GM12878 (cell line): ENCODE data around the gene GRAMD1A. TPM values are rescaled to one million over a fixed set of nuclear protein-coding genes. Genes with fewer than 3 reads are reported as not detected.

Experiments used
- ATAC-seq: fragments of 200-7000 bp; cut with Tn5 transposase; 3 replicates; pipeline ENCODE4 v1.9.1; 2020; ENCODE audit warnings: mild to moderate bottlenecking, moderate library complexity
- BruUV-seq: library from RNA; stranded (reverse); fragments of 400-500 nt; replicated peaks from 2 replicates; lab custom pipeline; 2021; lab: Mats Ljungman, UMichigan
- CTCF ChIA-PET: fragments of 300-600 bp; sonication (Branson Sonifier 250); formaldehyde crosslinking; extraction: SDS; loops from one replicate; lab custom pipeline; 2021; ENCODE audit warnings: inconsistent platforms; lab: Yijun Ruan, JAX
- POLR2A ChIA-PET: fragments of 350-600 bp; formaldehyde crosslinking; extraction: SDS; loops from one replicate; lab custom pipeline; 2021; ENCODE audit warnings: inconsistent platforms; lab: Charles Lee
- RAD21 ChIA-PET: fragments of 300-600 bp; sonication (Branson Sonifier 250); formaldehyde crosslinking; loops from one replicate; lab custom pipeline; 2023; ENCODE audit warnings: antibody characterized with exemption; ENCODE audit not compliant: unreplicated experiment; lab: Charles Lee
- SMC1A ChIA-PET: fragments of 300-600 bp; sonication (Branson Sonifier 250); formaldehyde crosslinking; loops from one replicate; lab custom pipeline; 2023; ENCODE audit not compliant: unreplicated experiment, uncharacterized antibody; lab: Charles Lee
- DNase-seq: peaks from one replicate; pipeline ENCODE4 v3.0.0-alpha.2; 2011; ENCODE audit warnings: low read depth, low spot score
- FAIRE-seq: peaks from 3 replicates; lab custom pipeline; 2011; peaks lifted over from hg19 to GRCh38; lab: Jason Lieb, UNC
- H2AFZ ChIP-seq: 2 replicates; pipeline ENCODE4 v1.6.0; 2011; ENCODE audit warnings: low read depth, low read length, control low read depth; ENCODE audit not compliant: control insufficient read depth
- H3K27ac ChIP-seq: 2 replicates; pipeline ENCODE4 v1.5.1; 2011; ENCODE audit warnings: control low read depth; ENCODE audit not compliant: control insufficient read depth, insufficient read depth
- H3K27me3 ChIP-seq, 2 experiments: replicated peaks in 1 of 2; 2 replicates each; pipeline versions ENCODE4 v1.6.0 to v1.6.1; 2011; ENCODE audit warnings: low read length in 1 of 2; ENCODE audit not compliant: control insufficient read depth in 2 of 2, insufficient read depth in 2 of 2
- H3K36me3 ChIP-seq, 2 experiments: 2 replicates each; pipeline ENCODE4 v1.5.1; 2011; ENCODE audit warnings: low read length in 1 of 2; ENCODE audit not compliant: control insufficient read depth in 2 of 2, insufficient read depth in 2 of 2
- H3K4me1 ChIP-seq: 2 replicates; pipeline ENCODE4 v1.6.1; 2011; ENCODE audit warnings: mild to moderate bottlenecking, low read length, moderate library complexity, mixed read lengths; ENCODE audit not compliant: control insufficient read depth, insufficient read depth
- H3K4me2 ChIP-seq: 2 replicates; pipeline ENCODE4 v1.6.0; 2011; ENCODE audit warnings: control low read depth; ENCODE audit not compliant: control insufficient read depth, insufficient read depth
- H3K4me3 ChIP-seq: fragments of 200-600 bp; sonication (generic); 2 replicates; pipeline ENCODE4 v1.5.1; 2016
- H3K79me2 ChIP-seq: 2 replicates; pipeline ENCODE4 v1.6.0; 2011; ENCODE audit warnings: low read length; ENCODE audit not compliant: control insufficient read depth, insufficient read depth
- H3K9ac ChIP-seq: 2 replicates; pipeline ENCODE4 v1.8.0; 2011; ENCODE audit warnings: low read length, control low read depth, mixed read lengths; ENCODE audit not compliant: control insufficient read depth, insufficient read depth
- H3K9me3 ChIP-seq: replicated peaks from 3 replicates; pipeline ENCODE4 v1.5.1; 2011; ENCODE audit warnings: mild to moderate bottlenecking, low read length; ENCODE audit not compliant: control insufficient read depth, insufficient read depth
- H4K20me1 ChIP-seq: 2 replicates; pipeline ENCODE4 v1.6.0; 2011; ENCODE audit not compliant: control insufficient read depth, insufficient read depth
- BCLAF1 ChIP-seq: fragments of 450-650 bp; IDR thresholded peaks from 2 replicates; pipeline ENCODE4 v1.6.1; 2017; ENCODE audit warnings: antibody characterized with exemption, mild to moderate bottlenecking, moderate library complexity
- CBX3 ChIP-seq: fragments of 200-600 bp; sonication (generic); IDR thresholded peaks from 2 replicates; pipeline ENCODE4 v1.6.1; 2016; ENCODE audit warnings: low read depth, borderline replicate concordance
- CREB1 ChIP-seq: IDR thresholded peaks from 2 replicates; pipeline ENCODE4 v1.6.1; 2012; ENCODE audit warnings: low read depth, mild to moderate bottlenecking, inconsistent platforms
- CREM ChIP-seq: IDR thresholded peaks from 2 replicates; pipeline ENCODE4 v1.6.1; 2014; ENCODE audit warnings: antibody characterized with exemption, low read depth
- E2F4 ChIP-seq: IDR thresholded peaks from 2 replicates; pipeline ENCODE4 v1.6.1; 2012; ENCODE audit warnings: low read depth, low read length, improper control_type of control experiment
- HCFC1 ChIP-seq: fragments of 150-350 bp; IDR thresholded peaks from 2 replicates; pipeline ENCODE4 v1.6.1; 2014; ENCODE audit warnings: low read length
- HSF1 ChIP-seq: fragments of 150-350 bp; IDR thresholded peaks from 2 replicates; pipeline ENCODE4 v1.6.1; 2014; ENCODE audit warnings: mild to moderate bottlenecking, low read depth, low read length
- JUNB ChIP-seq: IDR thresholded peaks from 2 replicates; pipeline ENCODE4 v1.6.1; 2016; ENCODE audit warnings: antibody characterized with exemption, mild to moderate bottlenecking
- KAT2A ChIP-seq: conservative IDR thresholded peaks from 2 replicates; pipeline ENCODE4 v1.6.1; 2011; ENCODE audit warnings: low read depth, low read length; ENCODE audit not compliant: control insufficient read depth
- KLF5 ChIP-seq: fragments of 450-650 bp; IDR thresholded peaks from 2 replicates; pipeline ENCODE4 v1.6.1; 2014; ENCODE audit warnings: mild to moderate bottlenecking; ENCODE audit not compliant: partially characterized antibody
- SP1 ChIP-seq: IDR thresholded peaks from one replicate; pipeline ENCODE4 v1.6.1; 2011; ENCODE audit warnings: low read depth, low read length
- YBX1 ChIP-seq: fragments of 450-650 bp; IDR thresholded peaks from 2 replicates; pipeline ENCODE4 v1.6.1; 2016; ENCODE audit warnings: antibody characterized with exemption
- ZBTB11 ChIP-seq: fragments of 450-650 bp; formaldehyde crosslinking; IDR thresholded peaks from 2 replicates; pipeline ENCODE4 v1.5.0; 2022; ENCODE audit warnings: mild to moderate bottlenecking, missing genetic modification characterization
- ZNF274 ChIP-seq: IDR thresholded peaks from one replicate; pipeline ENCODE4 v1.8.0; 2011; ENCODE audit not compliant: insufficient read length, insufficient read depth
- WGBS: methylation state at CpG from one replicate; pipeline ENCODE4 v1.1.6; 2016; ENCODE audit warnings: low lambda C conversion rate; ENCODE audit not compliant: insufficient replicate concordance, insufficient coverage; ENCODE audit errors: missing lambda C conversion rate; 5-methylcytosine and 5-hydroxymethylcytosine counted together
- in situ Hi-C: fragments of 300-500 bp; cut with MboI; formaldehyde crosslinking; loops from 9 replicates; pipeline ENCODE4 v1.14.3; 2018; ENCODE audit warnings: mixed read lengths
- intact Hi-C: fragments of 100-400 bp; cut with micrococcal nuclease; formaldehyde crosslinking; loops from one replicate; pipeline ENCODE4 v1.14.2; 2022; ENCODE audit not compliant: unreplicated experiment
- polyA plus RNA-seq, 11 experiments: library from polyadenylated mRNA; depleted of rRNA in 4 of 11; unstranded in 6 of 11; stranded (reverse) in 5 of 11; fragments of >200 nt; fragmentation: Nextera tagmentation in 4 of 11; fragmentation: Illumina TruSeq in 1 of 11; extraction: Ambion mirVana in 4 of 11; extraction: Trizol in 1 of 11; gene quantifications; 1 replicate in 1 of 11; 2 replicates in 10 of 11; pipeline versions ENCODE4 v1.2.1 to v1.2.3, GENCODE V29; 2011 to 2016; ENCODE audit warnings: inconsistent platforms in 2 of 11, missing spikeins in 2 of 11, low read depth in 1 of 11
- total RNA-seq, 4 experiments: library from RNA; depleted of rRNA in 3 of 4; stranded (reverse); fragments of >200 nt in 3 of 4; fragmentation: Illumina TruSeq in 1 of 4; extraction: Trizol in 1 of 4; gene quantifications; 2 replicates each; pipeline versions ENCODE4 v1.2.1 to v1.2.3, GENCODE V29; 2013 to 2021

Gene GRAMD1A
- total and polyA plus RNA-seq, 10 of the 15 experiments (the other 5 are each of a cell fraction or from before 2014, with no cell fraction given), result 0.79 to 73.6 (median 35.3) TPM

GRCh38 chr19:35031072-35031881, 31.2 kb downstream of the GRAMD1A start (continued):
- TF ChIP-seq BCLAF1 (no peak), ZNF274 (no peak)
- TF ChIP-seq, all 136 proteins: peak for 0

GRCh38 chr19:35032356-35032865, 32.3 kb downstream of the GRAMD1A start:
- Histone ChIP-seq H4K20me1 (no peaks in the 10 kb centered on the region), H3K79me2 (no peaks in the 10 kb centered on the region), H3K27me3 (peaks cover 2 to 5% of the 10 kb centered on the region in 2 experiments; a peak in 2 of 4 replicates), H2AFZ (no peak overlapping the region), H3K27ac (no peak overlapping the region), H3K4me2 (no peak overlapping the region), H3K4me1 (no peaks in the 10 kb centered on the region), H3K9ac (no peak overlapping the region), H3K36me3 (peaks cover 0 to under 1% of the 10 kb centered on the region in 2 experiments; a peak in 1 of 4 replicates), H3K4me3 (no peak overlapping the region), H3K9me3 (no peaks in the 10 kb centered on the region)
- ChIA-PET POLR2A (no interaction called here), SMC1A (no interaction called here), RAD21 (no interaction called here), CTCF (no interaction called here)
- FAIRE-seq (no peak), DNase-seq (no peak), ATAC-seq (no peak)
- BruUV-seq, result no TSS peak
- in situ Hi-C loops (no loop called here), intact Hi-C loops (no loop called here)
- WGBS, result 63% methylated on average over 17 of the region's 17 CpGs
- TF ChIP-seq KAT2A, result no peak
- TF ChIP-seq CREM, result no peak
- no peak for TF ChIP-seq HCFC1
- TF ChIP-seq YBX1, result no peak
- no peak for TF ChIP-seq CBX3
- TF ChIP-seq JUNB, result no peak
- TF ChIP-seq HSF1, result no peak
- no peak for TF ChIP-seq SP1
- no peak for TF ChIP-seq KLF5
- no peak for TF ChIP-seq E2F4
- no peak for TF ChIP-seq ZBTB11
- TF ChIP-seq CREB1, result no peak
